Stomach (tissue), 9 donors: ENCODE data around the gene DPYSL4. TPM values are rescaled to one million over a fixed set of nuclear protein-coding genes. Genes with fewer than 3 reads are reported as not detected.

Experiments used
- DNase-seq, 2 donors: peaks; one replicate each; pipeline versions ENCODE4 v3.0.0 to v3.0.0-alpha.2; 2013 to 2019
- H3K27ac ChIP-seq, 5 donors: fragments of 200-600 bp in 4 of 5; sonication (generic) in 4 of 5; one replicate each; pipeline ENCODE4 v1.5.1; 2013 to 2019; ENCODE audit warnings: mild to moderate bottlenecking in 1 of 5, moderate library complexity in 1 of 5
- H3K27me3 ChIP-seq, 3 donors: fragments of 200-600 bp; sonication (generic); one replicate each; pipeline ENCODE4 v1.5.1; 2017 to 2019; ENCODE audit warnings: mixed run types in 1 of 3
- H3K36me3 ChIP-seq, 4 donors: fragments of 200-600 bp; sonication (generic); 1 replicate in 3 of 4; 2 replicates in 1 of 4; pipeline ENCODE4 v1.5.1; 2016 to 2019
- H3K4me1 ChIP-seq, 4 donors: fragments of 200-600 bp; sonication (generic); one replicate each; pipeline ENCODE4 v1.5.1; 2016 to 2019
- H3K4me3 ChIP-seq, 4 donors: fragments of 200-600 bp; sonication (generic) in 3 of 4; one replicate each; pipeline ENCODE4 v1.5.1; 2016 to 2019; ENCODE audit warnings: mild to moderate bottlenecking in 1 of 4
- H3K9me3 ChIP-seq, 4 donors: fragments of 200-600 bp; sonication (generic); one replicate each; pipeline ENCODE4 v1.5.1; 2016 to 2019
- EP300 ChIP-seq: sonication (generic); formaldehyde crosslinking; IDR thresholded peaks from one replicate; pipeline ENCODE4 v1.6.1; 2017; ENCODE audit warnings: antibody characterized with exemption
- POLR2A ChIP-seq, 4 donors: fragments of 450-650 bp; IDR thresholded peaks; one replicate each; pipeline ENCODE4 v1.6.1; 2016; ENCODE audit warnings: antibody characterized with exemption in 4 of 4, control low read depth in 2 of 4, mild to moderate bottlenecking in 1 of 4, moderate library complexity in 1 of 4
- POLR2AphosphoS5 ChIP-seq, 3 donors: sonication (generic); formaldehyde crosslinking; IDR thresholded peaks; one replicate each; pipeline ENCODE4 v1.6.1; 2016; ENCODE audit warnings: antibody characterized with exemption in 3 of 3
- whole genome bisulfite sequencing, 5 donors: extraction: QIAGEN DNeasy Blood & Tissue Kit in 3 of 5; methylation state at CpG; one replicate each; pipeline versions ENCODE4 v1.1.5 to v1.1.7; 2013 to 2018; 5-methylcytosine and 5-hydroxymethylcytosine counted together
- intact Hi-C: fragments of 100-400 bp; cut with DNase I; formaldehyde crosslinking; loops from one replicate; pipeline ENCODE4 v1.15.1; 2023; ENCODE audit warnings: low total_unique reads
- polyA plus RNA-seq, 3 donors: library from polyadenylated mRNA; stranded (reverse); fragments of 200-250 nt; gene quantifications; one replicate each; pipeline ENCODE4 v1.2.3, GENCODE V29; 2013
- total RNA-seq, 5 donors: library from RNA; depleted of rRNA; stranded (reverse); fragments of >200 nt; gene quantifications; one replicate each; pipeline versions ENCODE4 v1.1.0 to v1.2.3, GENCODE V29; 2014 to 2016
- TF ChIP-seq, protein P1 (sequence below), 7 experiments: fragments of 450-650 bp in 4 of 7; fragments of 200-600 bp in 3 of 7; sonication (generic) in 3 of 7; IDR thresholded peaks; one replicate each; pipeline ENCODE4 v1.5.1; 2016 to 2019; ENCODE audit warnings: antibody characterized with exemption in 7 of 7, control low read depth in 2 of 7, mild to moderate bottlenecking in 1 of 7
- donor health status: healthy with polysubstance abuse.
- donor health status: Bipolar disorder and iron deficiency.
- donor health status: healthy.

Gene DPYSL4
- total and polyA plus RNA-seq, 8 donors, result 0.43 to 2.0 (median 0.68) TPM; not detected in 3

DNA sequence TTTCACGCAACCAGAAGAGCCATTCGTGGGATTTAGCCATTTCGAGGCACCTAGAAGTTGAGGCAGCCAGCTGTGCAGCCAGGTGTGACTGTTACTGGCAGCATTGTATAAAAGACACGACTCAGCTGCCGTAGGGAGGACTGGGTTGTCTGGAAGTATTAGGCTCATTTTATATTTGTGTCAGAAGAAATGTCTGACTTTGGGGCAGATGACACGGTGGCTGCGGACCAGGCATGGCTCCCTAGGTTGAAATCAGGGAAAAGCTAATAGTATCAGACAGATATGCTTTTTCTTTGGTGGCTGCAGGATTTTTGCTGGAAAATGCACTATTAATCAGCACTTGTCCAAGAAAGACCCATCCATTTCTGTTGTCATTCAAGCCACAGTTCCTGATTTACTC is 4.2 kb upstream of the DPYSL4 start:
- Histone ChIP-seq H3K27me3 (peaks cover 14 to 78% (median 53%) of the 10 kb centered on the region in 3 donors), H3K4me3 (no peak overlapping the region), H3K9me3 (no peaks in the 10 kb centered on the region), H3K27ac (no peak overlapping the region), H3K4me1 (peaks cover 21 to 24% (median 23%) of the 10 kb centered on the region in 4 donors), H3K36me3 (no peaks in the 10 kb centered on the region)
- 82 to 89% (median 86%) methylated on average over 7 of the region's 7 CpGs for WGBS, 5 donors
- TF ChIP-seq EP300 (no peak), POLR2AphosphoS5 (IDR thresholded peaks at IDR 0.05) (no peak), POLR2A (IDR thresholded peaks at IDR 0.05) (no peak)
- TF ChIP-seq, protein P1, sequence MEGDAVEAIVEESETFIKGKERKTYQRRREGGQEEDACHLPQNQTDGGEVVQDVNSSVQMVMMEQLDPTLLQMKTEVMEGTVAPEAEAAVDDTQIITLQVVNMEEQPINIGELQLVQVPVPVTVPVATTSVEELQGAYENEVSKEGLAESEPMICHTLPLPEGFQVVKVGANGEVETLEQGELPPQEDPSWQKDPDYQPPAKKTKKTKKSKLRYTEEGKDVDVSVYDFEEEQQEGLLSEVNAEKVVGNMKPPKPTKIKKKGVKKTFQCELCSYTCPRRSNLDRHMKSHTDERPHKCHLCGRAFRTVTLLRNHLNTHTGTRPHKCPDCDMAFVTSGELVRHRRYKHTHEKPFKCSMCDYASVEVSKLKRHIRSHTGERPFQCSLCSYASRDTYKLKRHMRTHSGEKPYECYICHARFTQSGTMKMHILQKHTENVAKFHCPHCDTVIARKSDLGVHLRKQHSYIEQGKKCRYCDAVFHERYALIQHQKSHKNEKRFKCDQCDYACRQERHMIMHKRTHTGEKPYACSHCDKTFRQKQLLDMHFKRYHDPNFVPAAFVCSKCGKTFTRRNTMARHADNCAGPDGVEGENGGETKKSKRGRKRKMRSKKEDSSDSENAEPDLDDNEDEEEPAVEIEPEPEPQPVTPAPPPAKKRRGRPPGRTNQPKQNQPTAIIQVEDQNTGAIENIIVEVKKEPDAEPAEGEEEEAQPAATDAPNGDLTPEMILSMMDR (IDR thresholded peaks at IDR 0.05), result no peak
- intact Hi-C loops, result no loop called here
- DNase-seq, result no peak

DNA sequence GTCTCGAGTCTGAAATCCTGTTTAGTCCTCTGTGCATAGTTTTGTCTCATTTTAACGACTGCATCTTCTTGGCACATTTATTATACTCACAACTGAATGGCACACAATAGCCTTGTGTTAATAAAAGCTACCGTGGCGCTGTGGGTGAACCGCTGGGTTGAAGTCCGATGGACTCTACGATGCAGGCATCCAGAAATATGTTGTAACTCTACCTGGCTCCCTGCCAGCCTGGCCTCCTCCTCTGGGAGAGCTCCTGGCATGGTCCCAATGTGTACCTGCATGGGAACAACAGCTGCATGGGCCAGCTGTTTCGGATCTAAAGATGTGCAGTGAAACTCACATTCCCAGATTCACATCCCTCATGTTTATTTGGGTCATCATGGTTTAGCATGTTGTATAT is 3.7 kb upstream of the DPYSL4 start:
- intact Hi-C loops, result no loop called here
- H3K27ac ChIP-seq, result no peak overlapping the region
- peaks cover 25 to 27% (median 26%) of the 10 kb centered on the region in 4 donors for H3K4me1 ChIP-seq
- DNase-seq, result peak; percentile 35 to 44
- WGBS, 5 donors, result 47 to 77% (median 58%) methylated on average over 8 of the region's 8 CpGs
- no peaks in the 10 kb centered on the region for H3K9me3 ChIP-seq
- TF ChIP-seq EP300 (no peak), POLR2AphosphoS5 (IDR thresholded peaks at IDR 0.05) (no peak), POLR2A (IDR thresholded peaks at IDR 0.05) (no peak)
- TF ChIP-seq, protein P1 (IDR thresholded peaks at IDR 0.05), result no peak
- peaks cover 19 to 78% (median 57%) of the 10 kb centered on the region in 3 donors for H3K27me3 ChIP-seq
- no peaks in the 10 kb centered on the region for H3K36me3 ChIP-seq
- no peak overlapping the region for H3K4me3 ChIP-seq

DNA sequence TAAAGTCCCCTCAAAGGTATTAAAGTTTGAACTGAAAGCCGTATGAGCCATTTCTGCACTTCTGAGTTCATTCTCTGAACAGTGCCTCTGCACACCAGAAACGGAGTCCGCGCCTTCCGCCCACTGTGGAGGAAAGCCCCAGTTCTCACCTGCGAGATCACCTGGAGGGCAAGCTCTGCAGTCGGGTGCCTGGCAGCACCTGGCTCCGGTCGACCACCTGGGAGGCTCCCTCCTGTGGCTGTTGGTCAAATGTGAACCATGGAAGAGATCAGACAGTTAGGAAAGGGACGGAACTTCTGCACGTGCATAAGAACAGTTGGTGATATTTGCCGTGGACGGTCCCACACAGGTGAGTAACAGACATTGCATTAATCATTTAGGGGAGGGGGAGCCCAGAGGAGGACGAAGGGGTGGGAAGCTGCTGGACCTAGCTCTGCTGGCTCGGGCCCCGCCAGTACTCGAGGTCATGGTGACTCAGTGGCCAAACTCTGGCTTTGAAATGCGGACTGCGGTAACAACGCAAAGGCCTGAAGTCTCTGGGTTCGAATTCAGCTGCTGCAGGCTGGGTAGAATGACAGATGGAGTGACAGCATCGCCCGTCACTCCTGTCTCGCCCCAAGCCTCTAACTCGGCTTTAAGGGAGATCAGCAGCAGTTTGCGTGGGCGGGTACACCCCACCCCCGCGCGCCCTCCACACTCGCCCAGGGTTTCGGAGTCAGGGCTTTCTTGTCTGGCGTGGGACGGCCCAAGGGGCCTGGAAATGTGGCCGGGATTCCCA is 1.7 kb upstream of the DPYSL4 start:
- intact Hi-C loops, result no loop called here
- Histone ChIP-seq H3K27ac (no peak overlapping the region), H3K27me3 (peaks cover 20 to 78% (median 66%) of the 10 kb centered on the region in 3 donors), H3K9me3 (no peaks in the 10 kb centered on the region), H3K4me3 (peak overlapping the region in 1 of 4 donors; percentile 49), H3K4me1 (peaks cover 25 to 27% (median 26%) of the 10 kb centered on the region in 4 donors), H3K36me3 (no peaks in the 10 kb centered on the region)
- no peak for DNase-seq
- TF ChIP-seq, protein P1 (IDR thresholded peaks at IDR 0.05), result no peak
- TF ChIP-seq EP300, result no peak
- TF ChIP-seq POLR2A (IDR thresholded peaks at IDR 0.05), result no peak
- no peak for TF ChIP-seq POLR2AphosphoS5 (IDR thresholded peaks at IDR 0.05)
- WGBS, 5 donors, result 38 to 54% (median 44%) methylated on average over 20 to 35 of the region's 35 CpGs

DNA sequence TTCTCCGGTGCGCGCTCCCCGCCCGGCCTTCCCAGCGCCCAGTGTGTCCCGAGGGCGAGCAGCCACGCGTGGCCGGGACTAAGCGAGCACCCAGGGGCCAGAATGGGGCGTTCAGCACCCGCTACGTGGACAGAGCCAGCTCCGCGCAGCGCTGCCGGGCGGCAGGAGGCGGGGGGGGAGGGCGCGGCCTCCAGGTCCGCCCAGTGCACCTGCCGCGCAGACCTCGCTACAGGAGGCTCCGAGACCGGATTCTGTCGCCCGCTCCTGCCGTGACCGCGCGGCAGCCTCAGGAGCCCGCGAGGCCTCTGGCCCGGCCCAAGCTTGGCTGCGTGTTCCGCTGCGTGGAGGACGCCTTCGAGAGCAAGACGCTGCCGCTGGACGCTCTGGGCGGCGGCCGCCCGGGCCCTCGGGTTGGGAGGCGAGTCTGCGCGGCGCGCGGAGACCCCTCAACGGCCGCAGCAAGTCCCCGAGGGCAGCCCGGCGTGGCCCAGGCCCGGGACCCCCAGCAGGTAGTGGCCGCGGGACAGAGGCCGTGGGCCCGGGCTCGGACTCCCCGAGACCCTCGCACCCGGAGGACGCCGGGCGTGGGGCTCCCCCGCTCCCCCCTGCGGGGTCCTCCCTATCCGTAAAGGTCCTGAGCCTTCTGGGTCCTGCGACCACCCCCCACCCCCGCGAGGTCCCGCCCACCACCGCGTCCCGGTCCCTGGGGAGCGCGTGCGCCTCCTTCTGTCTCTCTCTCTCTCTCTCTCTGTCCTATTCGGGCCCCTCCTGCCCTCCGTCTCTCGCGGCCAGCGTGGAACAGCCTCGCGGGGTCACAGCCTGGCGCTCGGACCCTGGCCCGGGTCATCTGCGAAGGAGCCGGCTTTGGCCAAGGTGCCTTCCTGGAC is 904 bp upstream of the DPYSL4 start:
- no peaks in the 10 kb centered on the region for H3K36me3 ChIP-seq

More for the DNA sequence above, 904 bp upstream of the DPYSL4 start:
- peaks cover 20 to 79% (median 68%) of the 10 kb centered on the region in 3 donors for H3K27me3 ChIP-seq
- 4 to 5% (median 5%) methylated on average over 15 to 99 of the region's 99 CpGs for WGBS, 5 donors
- H3K9me3 ChIP-seq, result no peaks in the 10 kb centered on the region
- peak overlapping the region; percentile 39 to 49 (median 44) for H3K4me3 ChIP-seq
- intact Hi-C loops, result no loop called here
- DNase-seq, result peak; percentile 60 to 89
- H3K27ac ChIP-seq, result no peak overlapping the region
- no peak for TF ChIP-seq EP300
- TF ChIP-seq, protein P1 (IDR thresholded peaks at IDR 0.05), result no peak
- TF ChIP-seq POLR2AphosphoS5 (IDR thresholded peaks at IDR 0.05), result no peak
- no peak for TF ChIP-seq POLR2A (IDR thresholded peaks at IDR 0.05)
- peaks cover 25 to 27% (median 26%) of the 10 kb centered on the region in 4 donors for H3K4me1 ChIP-seq
